Skeletal muscle satellite cell (primary cell): ENCODE data around the gene FOSL1.

ENCODE experiments used
- H3K27me3 ChIP-seq: 2 replicates; pipeline ENCODE4 v1.7.0; 2013; ENCODE audit warnings: low read length; ENCODE audit not compliant: control insufficient read depth, insufficient read depth
- H3K36me3 ChIP-seq: 2 replicates; pipeline ENCODE4 v1.7.0; 2013; ENCODE audit warnings: mild to moderate bottlenecking, control low read depth, low read length; ENCODE audit not compliant: insufficient read depth
- H3K4me1 ChIP-seq: 2 replicates; pipeline ENCODE4 v1.7.0; 2013; ENCODE audit warnings: low read length; ENCODE audit not compliant: control insufficient read depth, insufficient read depth
- H3K4me2 ChIP-seq: 2 replicates; pipeline ENCODE4 v1.7.0; 2013; ENCODE audit warnings: mild to moderate bottlenecking, low read length
- H3K4me3 ChIP-seq: 2 replicates; pipeline ENCODE4 v1.7.0; 2013; ENCODE audit warnings: low read length
- H3K9ac ChIP-seq: 2 replicates; pipeline ENCODE4 v1.7.0; 2013; ENCODE audit warnings: mild to moderate bottlenecking, low read depth, low read length, moderate library complexity
- H3K9me3 ChIP-seq: replicated peaks from 2 replicates; pipeline ENCODE4 v1.7.0; 2013; ENCODE audit warnings: mild to moderate bottlenecking, control low read depth, low read length

Gene FOSL1

GRCh38 chr11:65919141-65919572 lies 19.0 kb upstream of the FOSL1 start, which contains the start of gene DRAP1:
Gene DRAP1 (plus strand): TSS chr11:65919426. CDS start chr11:65919502, 76 bp downstream.
- Histone ChIP-seq H3K9me3 (no peaks in the 10 kb centered on the region), H3K4me3 (peak within 1 kb of the TSS; percentile 93), H3K27me3 (no peaks in the 10 kb centered on the region), H3K36me3 (peaks cover 47% of the 10 kb centered on the region), H3K4me1 (peaks cover 55% of the 10 kb centered on the region), H3K4me2 (peak within 1 kb of the TSS; percentile 95), H3K9ac (peak within 1 kb of the TSS; percentile 98)

- Histone ChIP-seq H3K4me3 (peak within 1 kb of the TSS; percentile 93), H3K4me2 (peak within 1 kb of the TSS; percentile 95), H3K27me3 (no peaks in the 10 kb centered on the region), H3K4me1 (peaks cover 62% of the 10 kb centered on the region), H3K36me3 (peaks cover 47% of the 10 kb centered on the region), H3K9ac (peak within 1 kb of the TSS; percentile 98), H3K9me3 (no peaks in the 10 kb centered on the region)
Observed at GRCh38 chr11:65918211-65919140, 18.3 kb upstream of the FOSL1 start, which contains the start of gene C11orf68. Gene C11orf68 (minus strand): TSS chr11:65919062. CDS start chr11:65919031, 31 bp downstream.

GRCh38 chr11:65917434-65918210 lies 17.4 kb upstream of the FOSL1 start:
- Histone ChIP-seq H3K4me3 (peak overlapping the region; percentile 87), H3K4me1 (peaks cover 70% of the 10 kb centered on the region), H3K9me3 (no peaks in the 10 kb centered on the region), H3K27me3 (no peaks in the 10 kb centered on the region), H3K4me2 (peak overlapping the region; percentile 95), H3K9ac (peak overlapping the region; percentile 98), H3K36me3 (peaks cover 39% of the 10 kb centered on the region)

- H3K4me3 ChIP-seq = peak overlapping the region; percentile 87
- no peaks in the 10 kb centered on the region for H3K27me3 ChIP-seq
- peaks cover 33% of the 10 kb centered on the region for H3K36me3 ChIP-seq
- peak overlapping the region; percentile 95 for H3K4me2 ChIP-seq
- H3K4me1 ChIP-seq = peaks cover 73% of the 10 kb centered on the region
- H3K9ac ChIP-seq = peak overlapping the region; percentile 98
- H3K9me3 ChIP-seq = no peaks in the 10 kb centered on the region
Observed at GRCh38 chr11:65917077-65917433, 16.9 kb upstream of the FOSL1 start.

- H3K4me2 ChIP-seq = peak overlapping the region; percentile 95
- peaks cover 28% of the 10 kb centered on the region for H3K36me3 ChIP-seq
- peak overlapping the region; percentile 87 for H3K4me3 ChIP-seq
- peak overlapping the region; percentile 98 for H3K9ac ChIP-seq
- peaks cover 76% of the 10 kb centered on the region for H3K4me1 ChIP-seq
- no peaks in the 10 kb centered on the region for H3K9me3 ChIP-seq
- no peaks in the 10 kb centered on the region for H3K27me3 ChIP-seq
Observed at GRCh38 chr11:65916391-65916790, 16.2 kb upstream of the FOSL1 start.

GRCh38 chr11:65915821-65916251 lies 15.6 kb upstream of the FOSL1 start:
- Histone ChIP-seq H3K27me3 (no peaks in the 10 kb centered on the region), H3K4me1 (peaks cover 79% of the 10 kb centered on the region), H3K9me3 (no peaks in the 10 kb centered on the region), H3K36me3 (peaks cover 24% of the 10 kb centered on the region), H3K9ac (peak overlapping the region; percentile 98), H3K4me3 (peak overlapping the region; percentile 87), H3K4me2 (peak overlapping the region; percentile 95)

GRCh38 chr11:65915101-65915820 lies 15.1 kb upstream of the FOSL1 start:
- Histone ChIP-seq H3K4me3 (peak overlapping the region; percentile 42), H3K4me1 (peaks cover 79% of the 10 kb centered on the region)

GRCh38 chr11:65912845-65913244 lies 12.7 kb upstream of the FOSL1 start:
- no peaks in the 10 kb centered on the region for H3K9me3 ChIP-seq
- no peaks in the 10 kb centered on the region for H3K27me3 ChIP-seq
- H3K9ac ChIP-seq = peak overlapping the region; percentile 76
- no peak overlapping the region for H3K4me3 ChIP-seq
- H3K36me3 ChIP-seq = peaks cover 12% of the 10 kb centered on the region
- peaks cover 78% of the 10 kb centered on the region for H3K4me1 ChIP-seq
- H3K4me2 ChIP-seq = peak overlapping the region; percentile 19

More at GRCh38 chr11:65915101-65915820, 15.1 kb upstream of the FOSL1 start:
- Histone ChIP-seq H3K9me3 (no peaks in the 10 kb centered on the region), H3K4me2 (peak overlapping the region; percentile 74), H3K36me3 (peaks cover 18% of the 10 kb centered on the region), H3K9ac (peak overlapping the region; percentile 79), H3K27me3 (no peaks in the 10 kb centered on the region)

- H3K4me2 ChIP-seq = peak overlapping the region; percentile 57
- H3K27me3 ChIP-seq = no peaks in the 10 kb centered on the region
- peak overlapping the region; percentile 76 for H3K9ac ChIP-seq
- peak overlapping the region; percentile 32 for H3K4me3 ChIP-seq
- no peaks in the 10 kb centered on the region for H3K9me3 ChIP-seq
- H3K36me3 ChIP-seq = peaks cover 3% of the 10 kb centered on the region
- peaks cover 72% of the 10 kb centered on the region for H3K4me1 ChIP-seq
Observed at GRCh38 chr11:65911682-65912568, 11.7 kb upstream of the FOSL1 start.

GRCh38 chr11:65907878-65908277 lies 7.7 kb upstream of the FOSL1 start:
- Histone ChIP-seq H3K4me2 (no peak overlapping the region), H3K4me1 (peaks cover 53% of the 10 kb centered on the region), H3K9ac (no peak overlapping the region), H3K9me3 (no peaks in the 10 kb centered on the region), H3K27me3 (no peaks in the 10 kb centered on the region), H3K4me3 (no peak overlapping the region), H3K36me3 (no peaks in the 10 kb centered on the region)
